Panc1 (cell line): ENCODE data around the gene VAV3.

ENCODE experiments used
- POLR2AphosphoS5 ChIP-seq: IDR thresholded peaks from 2 replicates; pipeline ENCODE4 v1.6.1; 2012; ENCODE audit warnings: mild to moderate bottlenecking, low read depth, low read length, moderate library complexity
- TF ChIP-seq, protein P1 (sequence below): fragments of 450-650 bp; IDR thresholded peaks from 2 replicates; pipeline ENCODE4 v1.5.1; 2017; ENCODE audit warnings: mild to moderate bottlenecking

DNA sequence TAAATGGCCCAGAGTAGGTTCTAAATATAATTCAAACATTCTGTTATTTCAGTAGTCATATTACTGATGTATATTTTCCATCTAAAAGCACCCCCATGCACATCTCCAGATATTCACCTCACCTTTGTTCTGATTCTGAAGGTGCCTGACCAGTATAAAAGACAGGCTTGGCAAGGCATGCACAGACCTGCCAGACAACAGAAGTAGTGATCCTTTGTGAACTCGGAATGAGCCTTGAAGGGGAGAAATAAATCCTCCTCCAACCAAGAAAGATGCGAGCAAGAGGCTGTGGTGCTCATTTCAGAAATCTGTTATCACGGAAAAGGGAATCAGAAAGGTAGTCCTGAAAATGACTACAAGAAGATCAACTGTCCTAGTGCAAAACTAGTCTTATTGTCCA lies 287.3 kb downstream of the VAV3 start:
- TF ChIP-seq, protein P1, sequence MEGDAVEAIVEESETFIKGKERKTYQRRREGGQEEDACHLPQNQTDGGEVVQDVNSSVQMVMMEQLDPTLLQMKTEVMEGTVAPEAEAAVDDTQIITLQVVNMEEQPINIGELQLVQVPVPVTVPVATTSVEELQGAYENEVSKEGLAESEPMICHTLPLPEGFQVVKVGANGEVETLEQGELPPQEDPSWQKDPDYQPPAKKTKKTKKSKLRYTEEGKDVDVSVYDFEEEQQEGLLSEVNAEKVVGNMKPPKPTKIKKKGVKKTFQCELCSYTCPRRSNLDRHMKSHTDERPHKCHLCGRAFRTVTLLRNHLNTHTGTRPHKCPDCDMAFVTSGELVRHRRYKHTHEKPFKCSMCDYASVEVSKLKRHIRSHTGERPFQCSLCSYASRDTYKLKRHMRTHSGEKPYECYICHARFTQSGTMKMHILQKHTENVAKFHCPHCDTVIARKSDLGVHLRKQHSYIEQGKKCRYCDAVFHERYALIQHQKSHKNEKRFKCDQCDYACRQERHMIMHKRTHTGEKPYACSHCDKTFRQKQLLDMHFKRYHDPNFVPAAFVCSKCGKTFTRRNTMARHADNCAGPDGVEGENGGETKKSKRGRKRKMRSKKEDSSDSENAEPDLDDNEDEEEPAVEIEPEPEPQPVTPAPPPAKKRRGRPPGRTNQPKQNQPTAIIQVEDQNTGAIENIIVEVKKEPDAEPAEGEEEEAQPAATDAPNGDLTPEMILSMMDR = no peak
- TF ChIP-seq POLR2AphosphoS5 = no peak
